OCI-M2 (cell line): ENCODE data around the gene TPBG.
"Not testable (repeated sequence)": the region's sequence is repeated elsewhere in the genome, so short reads cannot be mapped to it uniquely, and the experiment has no call there.

Experiments used
- DNase-seq: peaks from one replicate; lab custom pipeline; 2025; ENCODE audit not compliant: unreplicated experiment; lab: John Stamatoyannopoulos, UW

The TPBG gene

DNA sequence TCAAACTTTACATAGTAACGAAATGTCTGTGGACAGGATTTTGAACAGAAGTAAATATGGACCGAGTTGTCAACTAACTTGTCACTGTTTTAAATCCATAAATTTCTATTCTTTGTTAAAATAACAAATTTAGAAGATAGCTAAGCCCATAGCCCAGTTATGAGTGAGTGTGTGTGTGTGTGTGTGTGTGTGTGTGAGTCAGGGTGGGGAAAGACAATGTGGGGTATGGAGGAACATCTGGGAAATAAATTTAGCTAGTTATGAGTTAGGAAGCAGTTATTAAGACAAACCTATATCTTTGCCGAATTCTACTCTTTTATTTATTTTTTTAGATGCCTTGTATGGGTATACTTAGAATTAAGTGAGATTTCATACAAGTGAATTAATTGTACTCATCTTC is 9.0 kb downstream of the TPBG start:
- DNase-seq: no peak

DNA sequence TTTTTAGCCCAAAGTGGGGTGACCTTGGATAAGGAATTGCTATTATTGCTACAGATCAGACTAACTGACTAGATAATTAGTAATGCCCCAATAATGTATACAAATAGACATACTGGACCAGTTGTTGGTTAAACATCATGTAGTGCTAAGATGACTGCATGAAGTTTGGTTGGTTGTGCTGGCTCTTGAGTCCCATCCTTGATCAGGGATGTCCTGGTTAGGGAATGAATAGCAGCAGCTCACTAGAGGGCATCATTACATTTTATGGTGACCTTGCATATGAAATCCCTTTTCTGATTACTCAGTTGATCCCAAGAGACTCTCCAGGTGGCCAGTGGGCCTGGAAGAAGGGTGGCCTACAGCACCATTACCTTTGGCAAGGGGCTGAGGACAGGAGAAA is 10.9 kb downstream of the TPBG start:
- DNase-seq: no peak

DNA sequence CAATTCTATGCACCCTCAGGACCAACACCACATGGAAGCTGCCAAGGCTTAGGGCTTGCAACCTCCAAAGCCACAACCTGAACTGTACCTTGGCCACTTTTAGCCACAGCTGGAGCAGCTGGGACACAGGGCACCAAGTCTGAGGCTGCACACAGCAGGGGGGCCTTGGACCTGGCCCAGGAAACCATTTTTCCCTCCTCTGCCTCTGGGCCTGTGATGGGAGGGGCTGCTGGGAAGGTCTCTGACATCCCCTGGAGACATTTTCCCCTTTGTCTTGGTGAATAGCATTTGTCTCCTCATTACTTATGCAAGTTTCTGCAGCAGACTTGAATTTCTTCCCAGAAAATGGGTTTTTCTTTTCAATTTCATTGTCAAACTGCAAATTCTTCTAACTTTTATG is 13.0 kb downstream of the TPBG start:
- no peak for DNase-seq

DNA sequence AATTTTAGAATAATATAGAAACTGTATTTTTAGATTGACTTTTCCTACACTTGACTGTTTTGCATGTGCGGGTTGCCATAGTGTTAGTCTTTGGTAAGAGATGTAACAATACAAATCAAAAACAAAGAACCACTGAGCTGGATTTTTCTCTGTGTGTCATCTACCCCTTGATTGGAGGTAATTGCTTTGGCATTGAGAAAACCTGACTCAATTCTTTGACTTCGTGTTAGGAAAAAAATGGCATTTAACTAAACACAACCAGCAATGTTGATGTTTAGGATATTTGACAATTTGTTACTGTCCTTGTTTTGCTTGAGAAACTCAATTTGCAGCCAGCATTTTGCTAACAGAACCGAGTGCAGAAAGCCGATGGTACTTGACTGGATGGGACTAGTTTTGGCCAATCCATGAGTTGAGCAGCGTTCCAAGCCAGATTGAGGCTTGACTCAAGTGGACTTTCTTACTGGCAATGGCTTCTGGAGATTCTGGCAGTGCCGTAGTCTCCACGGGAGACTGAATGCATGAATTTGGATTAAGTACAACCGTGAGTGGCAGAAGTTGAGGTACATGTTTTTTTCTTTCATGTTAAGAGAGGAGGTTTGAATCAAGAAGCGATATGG is 17.1 kb downstream of the TPBG start:
- no peak for DNase-seq

DNA sequence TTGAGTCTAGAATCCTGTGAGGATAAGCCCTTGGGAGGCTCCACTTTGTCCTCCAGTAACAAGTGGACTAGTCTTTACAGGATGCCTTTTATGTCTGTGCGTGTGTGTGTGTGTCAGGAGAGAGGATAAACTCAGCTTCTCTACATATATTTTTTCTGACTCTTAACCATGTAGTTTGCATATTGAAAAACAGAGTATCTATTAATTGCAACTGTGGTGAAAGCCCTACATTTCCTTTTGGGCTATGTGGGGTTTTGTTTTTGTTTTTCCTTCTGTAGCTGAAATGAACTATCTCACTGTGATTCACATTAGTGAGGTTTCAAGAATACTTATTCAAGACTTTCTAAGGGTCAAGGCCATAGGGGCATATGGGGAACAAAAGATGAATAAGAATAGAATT is 17.7 kb downstream of the TPBG start:
- no peak for DNase-seq

DNA sequence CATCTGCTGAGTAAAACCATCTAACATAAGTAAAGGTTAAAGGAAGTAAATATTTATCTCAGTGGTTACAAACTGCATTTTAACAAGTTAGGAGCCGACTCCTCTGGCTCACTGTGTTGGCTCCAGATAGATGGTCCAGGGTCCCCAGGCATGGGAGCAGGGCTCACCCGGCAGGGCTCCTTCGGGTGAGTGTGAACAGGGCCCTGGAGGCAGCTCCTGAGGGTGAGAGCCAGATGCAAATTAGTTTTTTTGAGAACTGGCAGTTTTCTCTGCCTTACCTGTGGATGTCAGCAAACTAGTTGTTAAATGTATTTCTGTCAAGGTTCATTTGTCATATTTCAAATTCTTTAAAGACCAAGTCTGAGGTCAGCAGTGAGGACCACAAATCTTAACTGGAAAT is 21.5 kb downstream of the TPBG start:
- DNase-seq: no peak

DNA sequence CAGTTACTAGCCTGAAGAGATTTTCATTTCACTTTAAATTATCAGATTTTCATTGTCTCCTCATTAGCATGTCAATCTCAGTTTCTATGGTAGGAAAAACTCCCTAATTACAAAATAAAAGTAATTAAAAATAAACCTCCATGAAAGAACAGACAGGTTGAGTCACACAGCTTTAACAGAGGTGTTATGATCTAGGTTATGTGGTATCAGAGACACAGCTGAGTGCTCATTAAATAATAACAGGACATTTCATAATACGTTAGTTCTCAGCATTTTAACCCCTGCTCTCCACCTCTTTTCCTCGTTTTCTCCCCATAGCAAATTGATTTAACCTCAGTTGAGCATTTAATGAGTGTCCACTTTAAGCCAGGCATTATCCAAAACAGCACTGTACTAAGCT is 21.9 kb downstream of the TPBG start:
- no peak for DNase-seq

DNA sequence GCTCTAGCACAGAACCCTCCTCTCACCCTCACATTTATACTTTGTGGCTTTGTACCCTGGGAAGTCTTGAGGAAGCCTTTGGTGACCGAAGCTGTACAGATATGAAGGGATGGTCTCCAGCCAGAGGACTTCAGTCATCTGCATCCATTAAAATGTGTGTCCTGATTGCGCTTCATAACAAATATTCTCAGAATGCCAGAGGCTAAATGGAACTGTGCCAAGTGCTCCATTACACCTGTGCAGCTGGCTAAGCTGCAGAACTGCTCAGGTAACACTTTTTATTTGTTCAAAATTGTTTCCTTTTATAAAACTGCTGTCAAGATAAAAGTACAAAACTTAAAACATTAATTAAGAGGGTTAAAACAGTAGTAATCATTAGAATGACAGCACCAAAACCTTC is 22.3 kb downstream of the TPBG start:
- DNase-seq: no peak

DNA sequence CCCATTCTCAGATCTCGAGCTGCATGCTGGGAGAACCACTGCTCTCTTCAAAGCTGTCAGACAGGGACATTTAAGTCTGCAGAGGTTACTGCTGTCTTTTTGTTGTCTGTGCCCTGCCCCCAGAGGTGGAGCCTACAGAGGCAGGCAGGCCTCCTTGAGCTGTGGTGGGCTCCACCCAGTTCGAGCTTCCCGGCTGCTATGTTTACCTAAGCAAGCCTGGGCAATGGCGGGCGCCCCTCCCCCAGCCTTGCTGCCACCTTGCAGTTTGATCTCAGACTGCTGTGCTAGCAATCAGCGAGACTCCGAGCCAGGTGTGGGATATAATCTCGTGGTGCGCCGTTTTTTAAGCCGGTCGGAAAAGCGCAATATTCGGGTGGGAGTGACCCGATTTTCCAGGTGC is 31.2 kb downstream of the TPBG start:
- DNase-seq: not testable (repeated sequence)

DNA sequence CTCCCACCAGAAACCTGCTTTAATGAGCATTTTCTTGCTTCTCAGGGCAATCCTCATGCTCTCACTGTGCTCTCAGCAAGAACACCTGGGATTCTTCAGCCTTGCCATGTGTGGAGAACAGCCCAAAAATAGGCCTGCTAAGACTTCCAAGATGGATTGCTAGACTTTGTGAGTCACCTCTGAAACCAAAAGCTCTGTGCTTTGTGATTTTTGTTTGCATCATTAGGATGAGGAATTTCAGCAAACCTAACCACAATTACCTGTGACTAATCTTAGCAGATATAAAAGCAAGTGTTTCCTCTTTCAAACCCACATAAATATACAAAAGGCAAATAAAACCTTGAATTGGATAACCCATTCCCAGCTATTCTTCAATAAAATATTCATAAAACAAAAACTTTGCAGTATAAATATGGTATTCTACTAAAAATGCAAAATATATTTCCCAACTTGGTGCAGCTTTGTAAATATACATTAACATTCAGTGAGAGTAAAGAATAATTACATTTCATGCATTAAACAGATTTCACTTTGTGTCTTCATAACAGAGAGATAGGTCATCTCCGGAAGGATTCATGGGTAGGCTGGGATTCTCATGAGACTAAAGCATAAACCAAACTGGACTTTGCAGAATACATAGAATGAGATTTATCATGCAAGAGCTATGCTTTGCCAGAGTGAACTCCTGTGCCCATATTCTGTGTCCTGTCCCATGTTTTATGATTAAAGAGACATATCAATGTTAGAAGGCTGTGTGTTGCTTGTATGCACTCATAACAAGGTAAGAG is 33.5 kb downstream of the TPBG start:
- no peak for DNase-seq

DNA sequence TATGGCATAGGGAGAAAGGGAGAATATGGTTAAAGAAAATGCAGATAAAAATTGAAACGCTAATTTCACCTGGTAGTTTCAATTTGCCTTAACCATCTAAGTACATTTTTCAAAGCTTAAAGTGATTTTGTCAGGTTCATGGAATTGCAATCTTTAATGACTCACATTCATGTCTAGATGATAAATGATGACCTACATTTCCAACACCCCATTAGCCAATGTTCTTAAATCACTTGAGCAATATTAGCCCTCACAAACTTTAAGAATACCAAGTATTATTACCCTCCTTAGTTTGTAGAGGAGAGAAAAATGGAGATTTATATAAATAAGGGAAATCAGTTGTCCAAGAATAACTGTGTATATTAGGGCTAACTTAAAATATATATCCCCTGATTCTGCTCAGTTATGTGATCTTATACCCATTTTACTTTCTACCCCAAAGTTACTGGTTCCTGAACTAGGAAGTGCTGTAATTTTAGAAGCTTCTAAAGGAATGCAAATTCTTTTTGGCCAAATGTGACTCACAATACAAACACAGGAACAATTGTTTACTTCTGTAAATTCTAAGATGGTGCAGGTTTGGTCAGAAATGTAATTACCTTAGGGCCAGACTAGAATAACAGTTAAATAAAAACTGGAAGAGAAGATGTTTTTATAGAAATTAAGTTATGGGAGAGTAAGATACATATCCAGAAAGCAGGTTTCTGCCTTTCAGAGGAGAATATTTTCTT is 34.5 kb downstream of the TPBG start:
- no peak for DNase-seq

DNA sequence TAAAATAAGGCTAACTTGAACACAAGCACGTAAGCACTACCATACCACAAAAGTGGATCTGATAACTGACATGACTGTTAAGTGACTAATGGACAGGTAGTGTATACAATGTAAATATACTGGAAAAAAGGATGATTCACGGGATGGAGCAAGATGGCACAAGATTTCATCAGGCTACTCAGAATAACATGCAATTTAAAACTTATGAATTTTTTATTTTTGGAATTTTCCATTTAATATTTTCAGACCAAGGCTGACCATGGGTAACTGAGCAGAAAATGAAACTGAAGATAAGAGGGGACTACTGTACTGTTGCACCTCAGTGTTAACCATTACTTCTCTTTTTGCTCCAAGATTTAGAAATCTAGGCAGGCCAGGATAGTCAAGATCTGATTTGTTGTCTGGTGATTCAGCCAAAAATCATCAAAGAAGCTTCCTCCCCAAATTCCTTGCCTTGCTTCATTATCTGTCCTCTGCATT is 45.4 kb downstream of the TPBG start:
- no peak for DNase-seq

DNA sequence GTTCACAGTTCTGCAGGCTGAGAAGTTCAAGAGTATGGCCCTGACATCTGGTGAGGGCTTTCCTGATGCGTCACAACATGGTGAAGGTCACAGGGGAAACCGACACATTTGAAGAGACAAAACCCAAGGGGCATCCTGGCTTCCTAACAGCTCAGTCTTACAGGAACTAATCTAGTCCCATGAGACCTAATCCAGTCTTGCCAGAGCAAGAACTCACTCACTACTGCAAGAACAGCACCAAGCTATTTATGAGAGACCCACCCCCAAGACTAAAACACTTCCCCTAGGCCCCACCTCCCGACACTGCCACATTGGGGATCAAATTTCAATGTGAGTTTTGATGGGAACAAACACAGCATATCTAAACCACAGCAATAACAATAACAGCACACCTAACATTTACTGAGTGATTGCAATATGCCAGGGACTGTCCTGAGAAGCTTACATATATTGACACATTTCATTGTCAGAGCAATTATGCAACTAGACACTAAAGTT is 46.6 kb downstream of the TPBG start:
- DNase-seq: no peak

DNA sequence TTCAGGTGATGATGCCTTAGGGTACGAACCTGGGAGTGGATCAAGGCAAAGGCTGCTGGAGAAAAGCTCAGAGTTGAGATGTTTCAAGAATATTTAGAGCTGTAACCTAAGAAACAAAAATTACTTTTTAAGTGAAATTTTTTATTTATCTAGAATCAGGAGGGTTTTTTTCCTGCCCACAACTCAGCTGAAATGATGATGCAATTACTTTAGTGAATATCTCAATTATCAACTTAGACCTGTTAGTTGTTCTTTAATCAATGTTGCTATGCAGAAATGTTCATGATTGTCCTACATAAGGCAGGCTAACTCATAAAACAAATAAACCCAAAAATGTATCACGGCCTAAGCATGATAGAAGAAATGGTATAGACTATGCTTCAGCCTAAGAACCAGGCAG is 50.3 kb downstream of the TPBG start:
- no peak for DNase-seq

DNA sequence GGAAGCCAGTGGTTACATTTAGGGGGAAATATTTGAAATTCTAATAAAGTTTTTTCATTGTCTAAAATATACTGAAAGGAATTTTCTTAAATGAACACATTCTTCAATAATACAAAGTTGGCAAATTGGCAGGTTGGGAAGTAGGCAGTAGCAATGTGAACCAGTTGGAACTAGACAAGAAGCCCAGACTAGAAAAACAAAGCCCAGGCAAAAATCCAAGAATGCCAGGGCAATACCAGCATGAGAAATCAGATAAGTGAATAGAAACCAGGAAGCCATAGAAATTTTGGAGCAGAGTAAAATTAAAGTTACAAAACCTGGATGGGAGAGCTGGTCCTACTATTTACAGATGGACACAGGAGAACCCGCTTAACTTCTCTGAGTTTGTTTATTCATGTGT is 52.2 kb downstream of the TPBG start:
- DNase-seq: no peak

DNA sequence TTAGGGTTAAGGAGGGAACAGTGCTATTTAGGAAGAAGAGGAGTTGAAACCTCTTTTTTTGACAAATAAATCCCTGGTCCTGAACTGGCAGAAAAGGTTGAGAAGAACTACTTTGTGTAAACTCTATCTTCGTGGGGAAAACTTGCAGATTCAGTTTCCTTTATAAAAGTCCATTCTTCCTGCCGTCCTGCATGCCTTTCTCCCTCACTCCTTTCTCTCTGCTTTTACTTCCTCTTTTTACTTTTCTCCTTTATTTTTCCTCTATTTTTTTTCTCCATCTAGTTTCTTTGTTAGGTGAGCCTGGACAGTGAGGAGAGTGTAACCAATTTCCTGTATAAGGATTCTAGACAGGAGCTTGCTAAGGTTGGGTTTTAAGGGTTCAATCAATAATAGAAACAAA is 52.7 kb downstream of the TPBG start:
- DNase-seq: no peak
